IPS DF 6.9 (cell line): ENCODE measurements around the gene LZTS2.

Experiments used
- DNase-seq: peaks from one replicate; pipeline ENCODE4 v3.0.0-alpha.2; 2013; ENCODE audit warnings: low read depth, low spot score
- H3K27ac ChIP-seq: one replicate; pipeline ENCODE4 v1.5.1; 2013; ENCODE audit warnings: low read length, control low read depth
- H3K27me3 ChIP-seq: 2 replicates; pipeline ENCODE4 v1.6.1; 2013; ENCODE audit warnings: mild to moderate bottlenecking, low read length; ENCODE audit not compliant: control insufficient read depth, insufficient read depth
- H3K36me3 ChIP-seq: 2 replicates; pipeline ENCODE4 v1.6.1; 2013; ENCODE audit warnings: low read length; ENCODE audit not compliant: control insufficient read depth, insufficient read depth
- H3K4me1 ChIP-seq: 2 replicates; pipeline ENCODE4 v1.6.1; 2013; ENCODE audit warnings: low read length; ENCODE audit not compliant: control insufficient read depth, insufficient read depth
- H3K4me3 ChIP-seq: 2 replicates; pipeline ENCODE4 v1.5.1; 2013; ENCODE audit warnings: mild to moderate bottlenecking, low read length
- H3K9me3 ChIP-seq: 2 replicates; pipeline ENCODE4 v1.6.1; 2013; ENCODE audit warnings: low read length, inconsistent platforms; ENCODE audit not compliant: control insufficient read depth, insufficient read depth
- WGBS: extraction: QIAGEN DNeasy Blood & Tissue Kit; methylation state at CpG from one replicate; pipeline ENCODE4 v1.1.7; 2013; ENCODE audit warnings: mixed read lengths, missing lambda C conversion rate; ENCODE audit not compliant: insufficient read length, insufficient coverage; 5-methylcytosine and 5-hydroxymethylcytosine counted together

The LZTS2 gene

DNA sequence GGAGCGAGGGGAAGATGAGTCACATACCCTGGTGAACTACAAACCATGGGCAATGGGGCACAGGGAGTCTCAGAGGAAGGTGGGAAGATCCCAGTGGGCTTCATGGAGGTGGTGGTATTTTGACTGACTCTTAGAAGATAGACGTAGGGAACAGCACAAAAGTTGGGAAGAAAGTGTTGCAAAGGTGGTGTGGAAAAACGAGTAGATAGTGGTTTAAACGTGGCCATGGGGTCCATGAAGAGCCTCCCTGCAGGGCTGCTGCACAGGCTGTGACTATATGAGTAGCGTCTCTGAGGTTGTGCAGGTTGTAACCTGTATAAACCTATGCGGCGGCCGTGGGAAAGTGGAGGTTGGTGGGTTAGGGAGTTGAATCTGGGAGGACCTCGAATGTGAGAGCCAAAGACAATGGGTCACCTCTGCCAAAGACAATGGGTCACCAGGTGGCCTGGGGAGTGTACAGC lies 13.8 kb downstream of the LZTS2 start:
- WGBS: 100% methylated on average over 1 of the region's 9 CpGs
- Histone ChIP-seq H3K27ac (no peak overlapping the region), H3K4me3 (no peak overlapping the region), H3K27me3 (peaks cover 12% of the 10 kb centered on the region; the same call in 1 of the 2 replicates), H3K9me3 (no peaks in the 10 kb centered on the region), H3K36me3 (no peaks in the 10 kb centered on the region), H3K4me1 (peaks cover 3% of the 10 kb centered on the region; the same call in 1 of the 2 replicates)
- DNase-seq: no peak

DNA sequence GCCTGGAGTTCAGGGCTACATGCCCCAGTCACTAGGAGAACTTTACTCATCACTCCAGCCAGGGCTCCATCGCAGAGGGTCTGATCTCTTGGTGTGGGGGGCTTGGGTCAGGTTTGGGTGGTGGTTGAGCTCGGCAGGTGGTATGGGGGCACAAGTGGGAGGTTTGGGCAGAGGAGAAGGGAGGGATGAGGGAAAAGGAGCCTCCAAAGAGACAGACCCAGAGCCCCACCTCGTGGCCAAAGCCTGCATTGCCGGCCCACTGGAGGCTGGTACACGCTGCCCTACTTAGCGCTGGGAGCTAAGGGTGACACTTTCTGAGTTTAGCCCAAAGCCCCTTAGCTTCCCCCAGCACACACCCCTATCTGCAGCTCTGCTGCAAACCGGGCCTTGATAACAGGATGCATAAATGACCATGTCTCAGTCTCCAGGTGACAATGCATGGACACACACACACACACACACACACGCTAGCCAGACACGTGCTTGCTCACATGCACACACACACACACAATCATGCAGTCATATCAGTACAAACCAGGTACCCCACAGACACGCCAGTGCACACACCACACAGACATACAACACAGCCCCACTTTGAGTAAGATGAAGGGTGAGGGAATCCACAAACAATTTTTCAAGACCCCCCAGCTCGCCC lies 14.7 kb downstream of the LZTS2 start:
- WGBS: no CpG with 5 or more reads among the region's 11 CpGs
- Histone ChIP-seq H3K27ac (no peak overlapping the region), H3K4me3 (no peak overlapping the region), H3K9me3 (no peaks in the 10 kb centered on the region), H3K27me3 (peaks cover 16% of the 10 kb centered on the region; the same call in 1 of the 2 replicates), H3K4me1 (peaks cover 2% of the 10 kb centered on the region; the same call in 1 of the 2 replicates), H3K36me3 (no peaks in the 10 kb centered on the region)
- no peak for DNase-seq

DNA sequence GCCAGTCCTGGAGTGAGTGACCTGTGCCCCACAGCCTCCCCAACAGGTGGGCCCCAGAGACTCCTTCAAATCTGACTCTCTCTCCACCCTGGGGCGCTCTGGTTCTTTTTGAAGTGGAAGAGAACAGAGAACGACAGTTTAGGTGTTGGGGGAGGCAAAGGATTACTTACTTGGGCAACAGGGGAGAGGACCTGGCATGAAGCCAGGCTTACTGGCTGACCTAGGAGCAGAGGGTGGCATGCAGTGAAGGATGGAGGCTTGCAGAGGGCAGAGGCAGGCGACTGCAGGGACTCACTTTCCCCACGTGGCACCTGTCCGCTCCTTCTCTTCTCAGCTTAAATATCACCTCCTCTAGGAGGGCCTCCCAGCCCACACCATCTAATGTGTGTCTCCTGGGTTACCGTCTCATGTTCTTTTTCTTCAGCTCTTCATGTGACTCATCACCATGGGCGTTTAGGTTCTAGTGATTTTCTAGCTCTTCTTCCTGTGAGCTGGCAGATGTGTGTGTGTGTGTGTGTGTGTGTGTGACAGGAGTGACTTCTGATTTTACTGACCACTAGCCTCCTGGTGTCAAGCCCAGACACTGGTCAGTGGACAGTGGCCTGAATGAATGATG lies 15.5 kb downstream of the LZTS2 start:
- peaks cover 2% of the 10 kb centered on the region; the same call in 1 of the 2 replicates for H3K4me1 ChIP-seq
- WGBS: no CpG with 5 or more reads among the region's 7 CpGs

GRCh38 chr10:101015582-101015973 lies 16.0 kb downstream of the LZTS2 start:
- Histone ChIP-seq H3K4me1 (peaks cover 2% of the 10 kb centered on the region; the same call in 1 of the 2 replicates), H3K4me3 (no peak overlapping the region), H3K27me3 (peaks cover 16% of the 10 kb centered on the region; the same call in 1 of the 2 replicates), H3K36me3 (no peaks in the 10 kb centered on the region), H3K9me3 (no peaks in the 10 kb centered on the region), H3K27ac (no peak overlapping the region)
- WGBS: no CpG with 5 or more reads among the region's 8 CpGs
- no peak for DNase-seq

More for the DNA sequence above, 15.5 kb downstream of the LZTS2 start:
- DNase-seq: no peak
- H3K4me3 ChIP-seq: no peak overlapping the region
- H3K27me3 ChIP-seq: peaks cover 16% of the 10 kb centered on the region; the same call in 1 of the 2 replicates
- H3K36me3 ChIP-seq: no peaks in the 10 kb centered on the region
- no peaks in the 10 kb centered on the region for H3K9me3 ChIP-seq
- H3K27ac ChIP-seq: no peak overlapping the region

DNA sequence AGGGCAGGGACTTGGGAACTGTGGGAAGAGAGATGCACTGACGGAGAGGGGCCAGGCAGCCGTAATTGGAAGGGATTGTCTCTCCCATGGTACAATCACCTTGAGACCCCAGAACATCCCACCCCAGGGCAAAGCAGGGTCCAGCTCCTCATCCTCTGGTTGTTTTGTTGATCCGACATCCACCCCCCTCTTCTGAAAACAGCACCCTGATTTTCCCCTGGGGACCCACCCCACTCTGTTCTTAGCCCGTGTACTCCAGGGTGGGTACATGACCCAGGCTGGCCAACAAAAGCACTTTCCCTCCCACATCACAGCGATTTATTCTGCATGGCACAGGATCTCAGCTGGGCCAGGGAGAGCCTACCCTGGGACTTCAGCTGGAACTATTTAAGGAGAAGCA lies 17.2 kb downstream of the LZTS2 start:
- Histone ChIP-seq H3K36me3 (no peaks in the 10 kb centered on the region), H3K27me3 (peaks cover 16% of the 10 kb centered on the region; the same call in 1 of the 2 replicates), H3K4me3 (no peak overlapping the region), H3K9me3 (no peaks in the 10 kb centered on the region), H3K4me1 (peaks cover 2% of the 10 kb centered on the region; the same call in 1 of the 2 replicates), H3K27ac (no peak overlapping the region)
- no peak for DNase-seq
- no CpG with 5 or more reads among the region's 5 CpGs for WGBS

DNA sequence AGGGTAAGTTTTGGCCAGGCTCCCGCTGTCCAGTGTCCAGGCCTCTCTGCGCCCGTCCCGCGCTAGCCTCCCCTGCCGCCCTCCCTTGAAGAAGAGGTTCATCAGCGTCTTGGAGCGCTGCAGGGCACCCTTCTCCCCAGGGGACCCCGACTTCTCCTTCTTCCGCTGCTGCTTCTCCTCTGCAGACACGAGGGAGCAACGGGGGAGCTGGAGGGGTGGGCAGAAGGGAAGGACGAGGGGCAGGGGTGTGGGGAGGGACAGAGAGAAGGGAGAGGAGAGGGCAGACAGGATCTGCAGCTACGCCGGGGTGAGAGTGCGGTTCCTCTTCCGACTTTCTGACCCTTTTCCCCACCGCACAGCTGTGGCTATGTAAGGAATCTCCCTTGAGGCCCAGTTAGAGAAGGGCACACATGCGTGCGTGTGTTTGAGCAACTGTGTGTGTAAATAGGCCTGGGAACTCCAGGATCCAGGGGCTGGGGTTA lies 18.6 kb downstream of the LZTS2 start:
- H3K27ac ChIP-seq: no peak overlapping the region
- H3K27me3 ChIP-seq: peaks cover 16% of the 10 kb centered on the region; the same call in 1 of the 2 replicates
- H3K9me3 ChIP-seq: no peaks in the 10 kb centered on the region
- peak overlapping the region; percentile 22; the same call in 1 of the 2 replicates for H3K4me3 ChIP-seq
- H3K36me3 ChIP-seq: no peaks in the 10 kb centered on the region
- peaks cover 2% of the 10 kb centered on the region; the same call in 1 of the 2 replicates for H3K4me1 ChIP-seq
- WGBS: no CpG with 5 or more reads among the region's 20 CpGs
- DNase-seq: no peak

GRCh38 chr10:101018600-101019439 lies 19.2 kb downstream of the LZTS2 start:
- peaks cover 16% of the 10 kb centered on the region; the same call in 1 of the 2 replicates for H3K27me3 ChIP-seq
- H3K27ac ChIP-seq: no peak overlapping the region
- no peak for DNase-seq
- no CpG with 5 or more reads among the region's 45 CpGs for WGBS
- H3K36me3 ChIP-seq: no peaks in the 10 kb centered on the region
- H3K4me3 ChIP-seq: peak overlapping the region; percentile 22; the same call in 1 of the 2 replicates
- H3K9me3 ChIP-seq: no peaks in the 10 kb centered on the region
- H3K4me1 ChIP-seq: no peaks in the 10 kb centered on the region

- no CpG with 5 or more reads among the region's 2 CpGs for WGBS
- Histone ChIP-seq H3K27ac (no peak overlapping the region), H3K9me3 (no peaks in the 10 kb centered on the region), H3K4me1 (no peaks in the 10 kb centered on the region), H3K36me3 (no peaks in the 10 kb centered on the region), H3K4me3 (no peak overlapping the region), H3K27me3 (peaks cover 16% of the 10 kb centered on the region; the same call in 1 of the 2 replicates)
- DNase-seq: no peak
Measured at GRCh38 chr10:101019440-101019703, 19.8 kb downstream of the LZTS2 start.

GRCh38 chr10:101020427-101021075 lies 20.9 kb downstream of the LZTS2 start:
- Histone ChIP-seq H3K4me1 (no peaks in the 10 kb centered on the region), H3K27ac (no peak overlapping the region)

GRCh38 chr10:101021239-101021638 lies 21.6 kb downstream of the LZTS2 start:
- H3K4me1 ChIP-seq: no peaks in the 10 kb centered on the region
- WGBS: no CpG with 5 or more reads among the region's 4 CpGs
- no peaks in the 10 kb centered on the region for H3K36me3 ChIP-seq
- no peaks in the 10 kb centered on the region for H3K9me3 ChIP-seq
- H3K27me3 ChIP-seq: peaks cover 16% of the 10 kb centered on the region; the same call in 1 of the 2 replicates
- H3K4me3 ChIP-seq: no peak overlapping the region
- no peak overlapping the region for H3K27ac ChIP-seq
- no peak for DNase-seq

More at GRCh38 chr10:101020427-101021075, 20.9 kb downstream of the LZTS2 start:
- H3K9me3 ChIP-seq: no peaks in the 10 kb centered on the region
- peaks cover 16% of the 10 kb centered on the region; the same call in 1 of the 2 replicates for H3K27me3 ChIP-seq
- no CpG with 5 or more reads among the region's 10 CpGs for WGBS
- no peak overlapping the region for H3K4me3 ChIP-seq
- no peak for DNase-seq
- H3K36me3 ChIP-seq: no peaks in the 10 kb centered on the region
